MV-4-11 (cell line): Measurements from ENCODE around the gene GLB1L3.

ENCODE experiments used
- DNase-seq: peaks from one replicate; lab custom pipeline; 2025; lab: John Stamatoyannopoulos, UW

Gene GLB1L3

DNA sequence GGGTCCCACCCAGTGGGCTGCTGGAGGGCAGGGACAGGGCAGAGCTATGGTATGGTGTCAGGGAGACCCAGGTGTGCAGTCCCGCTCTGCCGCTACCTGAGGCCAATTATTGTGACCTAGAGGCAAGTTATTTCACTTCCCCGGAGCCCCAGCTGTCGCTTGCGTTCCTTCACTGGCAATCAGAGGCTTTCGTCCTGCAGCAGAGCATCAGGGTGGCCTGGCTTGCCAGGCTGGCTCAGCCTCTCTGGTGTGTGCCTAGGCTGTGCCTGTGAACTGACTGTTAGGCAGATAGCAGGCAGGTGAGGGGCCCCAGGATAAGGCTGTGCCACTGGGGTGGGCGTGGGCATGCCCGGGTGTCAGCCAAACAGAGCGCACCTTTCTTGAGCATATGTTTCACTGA, 87.0 kb downstream of the GLB1L3 start:
- no peak for DNase-seq

DNA sequence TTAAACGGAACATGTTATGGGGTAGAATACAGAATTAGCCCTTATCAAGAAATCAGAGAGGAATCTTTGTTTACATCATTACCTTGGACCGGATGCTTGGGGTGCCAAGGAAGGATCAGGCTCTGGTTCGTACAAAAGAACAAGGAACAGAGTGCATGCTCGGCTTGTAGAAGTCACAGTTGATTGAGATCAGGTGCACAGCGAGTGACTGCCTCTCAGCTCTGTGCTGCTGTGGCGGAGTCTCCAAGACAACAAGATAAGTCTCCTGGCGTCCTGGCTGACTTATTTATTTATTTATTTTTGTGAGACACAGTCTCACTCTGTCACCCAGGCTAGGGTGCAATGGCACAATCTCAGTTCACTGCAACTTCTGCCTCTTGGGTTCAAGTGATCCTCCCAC, 87.4 kb downstream of the GLB1L3 start:
- DNase-seq, result no peak

DNA sequence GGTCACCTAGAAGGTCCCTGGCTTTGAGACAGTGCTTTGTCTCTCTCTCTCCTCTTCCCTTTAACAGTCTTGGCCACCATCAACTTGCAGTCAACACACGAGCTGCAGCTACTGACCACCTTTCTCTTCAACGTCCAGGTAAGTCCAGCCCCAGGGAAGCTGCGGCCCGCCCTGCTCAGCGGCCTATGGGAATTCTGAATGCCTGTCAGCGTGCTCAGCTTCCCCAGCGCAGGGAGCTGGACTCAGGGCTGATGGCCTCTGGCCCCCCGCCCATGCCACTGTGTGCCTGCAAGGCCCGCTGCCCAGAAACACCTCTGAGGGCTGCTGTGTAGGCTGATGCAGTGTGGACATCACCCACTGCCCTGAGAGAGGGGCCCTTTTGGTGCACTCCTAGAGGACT, 88.1 kb downstream of the GLB1L3 start:
- DNase-seq, result no peak

DNA sequence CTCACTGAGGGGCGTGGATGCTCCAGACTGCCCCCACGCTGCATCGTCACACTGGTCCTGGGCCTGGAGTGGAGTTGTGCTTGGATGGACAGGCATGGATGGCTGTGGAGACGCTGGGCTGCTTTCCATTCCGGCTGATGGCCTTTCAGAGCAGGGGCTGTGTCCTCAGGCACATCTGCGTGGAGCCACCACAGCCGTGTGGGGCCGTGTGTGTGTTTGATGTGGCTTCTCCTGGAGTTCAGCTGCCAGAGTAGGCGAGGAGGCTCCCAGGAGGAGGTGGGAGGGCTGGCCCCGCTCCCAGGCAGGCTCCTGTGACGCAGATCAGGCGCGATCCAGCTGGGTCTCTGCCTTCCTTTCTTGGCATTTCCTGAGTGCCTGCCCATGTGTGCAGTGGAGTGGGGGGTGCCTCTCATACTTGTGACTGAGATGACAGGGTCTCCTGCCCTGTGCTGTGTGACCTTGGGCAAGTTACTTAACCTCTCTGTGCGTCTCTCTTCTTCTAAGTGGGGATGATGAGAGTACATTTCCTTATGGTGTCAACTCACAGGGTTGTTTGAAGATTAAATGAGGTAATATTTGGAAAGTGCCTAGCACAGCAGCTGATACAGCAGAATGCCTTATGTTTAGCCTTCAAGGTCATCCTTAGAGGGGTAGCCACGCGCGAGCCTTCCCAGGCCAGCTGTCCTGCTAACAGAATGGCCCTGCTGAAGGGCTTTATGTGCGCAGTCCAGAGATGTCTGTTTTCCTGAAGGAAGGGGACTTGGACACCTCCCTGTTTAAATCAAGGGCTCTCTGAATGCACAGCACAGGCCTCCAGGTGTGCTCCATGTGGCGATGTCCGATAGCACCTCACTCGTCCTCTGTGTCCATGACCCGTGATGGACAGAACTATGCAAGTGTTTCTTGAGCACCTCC, 89.1 kb downstream of the GLB1L3 start:
- DNase-seq, result no peak

DNA sequence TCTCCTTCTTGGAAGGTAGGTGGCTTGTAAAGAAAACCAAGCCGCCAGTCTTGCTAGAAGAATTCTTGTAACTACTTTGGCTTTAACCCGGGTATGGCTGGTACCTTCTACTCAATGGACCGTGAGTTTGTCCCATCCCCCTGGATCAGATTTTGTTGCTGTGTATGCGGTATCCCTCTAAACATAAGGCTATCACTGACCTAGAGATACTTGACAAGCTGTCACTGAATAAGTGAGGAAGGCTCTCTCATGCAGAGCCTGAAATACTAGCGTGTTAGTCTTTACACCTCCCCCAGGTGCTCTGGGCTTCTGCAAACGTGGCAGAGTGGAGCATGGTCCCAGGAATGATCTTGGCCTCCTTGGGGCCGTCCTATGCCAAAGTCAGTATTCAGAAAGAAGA, 90.1 kb downstream of the GLB1L3 start:
- no peak for DNase-seq

DNA sequence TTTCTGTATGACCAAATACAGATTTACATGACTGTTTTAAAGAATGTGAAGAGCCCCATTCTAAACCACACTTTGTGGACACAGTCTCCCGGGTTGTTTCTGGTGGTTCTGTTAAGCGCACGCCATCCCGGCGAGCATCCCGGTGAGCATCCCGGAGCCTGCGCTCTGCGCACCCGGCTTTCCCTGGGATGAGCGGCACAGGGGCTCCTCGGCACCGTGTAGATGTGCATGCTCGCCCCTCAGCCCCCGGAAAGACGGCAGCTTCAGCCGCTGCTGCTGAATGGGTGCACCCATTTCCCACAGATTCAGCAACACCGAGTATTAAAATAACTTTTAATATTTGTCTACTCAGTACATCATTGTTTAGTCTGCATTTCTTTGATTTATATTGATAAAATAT, 91.6 kb downstream of the GLB1L3 start:
- no peak for DNase-seq
